Heart left ventricle (tissue), 13 donors: ENCODE data around the gene PLXNA3.

Source experiments
- POLR2A ChIP-seq, 2 donors: fragments of 450-650 bp; IDR thresholded peaks; one replicate each; pipeline ENCODE4 v1.6.1; 2017; ENCODE audit warnings: antibody characterized with exemption in 2 of 2, mild to moderate bottlenecking in 2 of 2, moderate library complexity in 2 of 2
- TF ChIP-seq, protein P1 (sequence below), 12 donors: fragments of 200-600 bp; sonication (generic) in 4 of 12; IDR thresholded peaks; one replicate each; pipeline versions ENCODE4 v1.5.0 to v1.8.0; 2018 to 2022; ENCODE audit warnings: antibody characterized with exemption in 12 of 12, mild to moderate bottlenecking in 5 of 12
- donor health status: ischemic (EF 13 %, LVEDD 7.1; RV severe dilation, severe dysfunction).
- donor health status: DM: no; HTN: yes; CAD: no.
- donor health status: DM: no; HTN: no; CAD: no.
- donor health status: ischemic (EF 25% LVEDD 6.9; RV normal size, moderate dysfunction).
- donor health status: ischemic (EF 25% LVEDD 5.7; RV mildly dilated, moderate dysfunction).
- donor health status: ischemic (EF 35%, LVEDD 5.7; RV mildly dilated, moderate dysfunction).
- donor health status: nonischemic (EF 11% LVEDD 7.7; RV severe dilation, severe dysfunction).
- donor health status: DM: yes; HTN: yes; CAD: no.
- donor health status: PGD.
- donor health status: ischemic (EF 29% LVEDD 5.4; RV normal size, mild dysfunction).
- donor health status: nonischemic (EF 23%, LVEDD 6.1; RV moderate dilation, normal function).

DNA sequence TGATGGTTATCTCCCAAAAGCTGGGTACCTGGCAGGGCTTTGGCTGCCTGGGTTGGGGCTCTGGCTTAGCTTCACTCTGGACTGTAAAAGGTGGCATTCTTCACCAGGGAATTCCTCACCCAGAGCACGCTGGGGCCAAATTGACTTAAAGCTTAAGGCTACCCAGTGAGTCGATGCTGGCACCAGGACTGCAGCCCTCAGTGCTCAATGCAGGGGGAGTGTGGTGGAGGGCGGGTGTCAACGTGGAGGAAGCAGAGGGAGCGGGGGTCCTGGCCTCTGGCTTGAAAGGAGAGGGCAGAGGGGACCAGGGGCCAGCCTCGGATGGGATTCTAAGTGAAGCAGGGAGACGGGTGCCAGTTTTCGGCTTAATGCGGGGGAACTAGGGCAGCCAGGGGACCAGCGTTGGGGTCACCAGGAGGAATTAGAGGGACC is 14.6 kb upstream of the PLXNA3 start:
- TF ChIP-seq, protein P1, sequence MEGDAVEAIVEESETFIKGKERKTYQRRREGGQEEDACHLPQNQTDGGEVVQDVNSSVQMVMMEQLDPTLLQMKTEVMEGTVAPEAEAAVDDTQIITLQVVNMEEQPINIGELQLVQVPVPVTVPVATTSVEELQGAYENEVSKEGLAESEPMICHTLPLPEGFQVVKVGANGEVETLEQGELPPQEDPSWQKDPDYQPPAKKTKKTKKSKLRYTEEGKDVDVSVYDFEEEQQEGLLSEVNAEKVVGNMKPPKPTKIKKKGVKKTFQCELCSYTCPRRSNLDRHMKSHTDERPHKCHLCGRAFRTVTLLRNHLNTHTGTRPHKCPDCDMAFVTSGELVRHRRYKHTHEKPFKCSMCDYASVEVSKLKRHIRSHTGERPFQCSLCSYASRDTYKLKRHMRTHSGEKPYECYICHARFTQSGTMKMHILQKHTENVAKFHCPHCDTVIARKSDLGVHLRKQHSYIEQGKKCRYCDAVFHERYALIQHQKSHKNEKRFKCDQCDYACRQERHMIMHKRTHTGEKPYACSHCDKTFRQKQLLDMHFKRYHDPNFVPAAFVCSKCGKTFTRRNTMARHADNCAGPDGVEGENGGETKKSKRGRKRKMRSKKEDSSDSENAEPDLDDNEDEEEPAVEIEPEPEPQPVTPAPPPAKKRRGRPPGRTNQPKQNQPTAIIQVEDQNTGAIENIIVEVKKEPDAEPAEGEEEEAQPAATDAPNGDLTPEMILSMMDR (IDR thresholded peaks at IDR 0.05), result no peak
- TF ChIP-seq POLR2A (IDR thresholded peaks at IDR 0.05), result no peak
